Psoas muscle (tissue), 8 donors: ENCODE data around the gene STYXL2. TPM values are rescaled to one million over a fixed set of nuclear protein-coding genes. Genes with fewer than 3 reads are reported as not detected.

Source experiments
- ATAC-seq, 4 donors: fragments of 200-7000 bp; cut with Tn5 transposase; one replicate each; pipeline ENCODE4 v1.9.1; 2020; ENCODE audit warnings: moderate library complexity in 3 of 4, mild to moderate bottlenecking in 2 of 4
- DNase-seq, 2 donors: peaks; one replicate each; pipeline ENCODE4 v3.0.0-alpha.2; 2020
- H3K27ac ChIP-seq: fragments of 200-600 bp; one replicate; pipeline ENCODE4 v1.8.0; 2022
- H3K27me3 ChIP-seq, 3 donors: fragments of 200-600 bp in 1 of 3; one replicate each; pipeline versions ENCODE4 v1.6.1 to v1.8.0; 2013 to 2022; ENCODE audit warnings: low read length in 2 of 3, mild to moderate bottlenecking in 2 of 3, moderate library complexity in 1 of 3; ENCODE audit not compliant: insufficient read depth in 3 of 3
- H3K36me3 ChIP-seq, 2 donors: fragments of 200-600 bp in 1 of 2; one replicate each; pipeline versions ENCODE4 v1.6.1 to v1.8.0; 2013 to 2022; ENCODE audit warnings: low read depth in 1 of 2, mild to moderate bottlenecking in 1 of 2, moderate library complexity in 1 of 2; ENCODE audit not compliant: insufficient read depth in 1 of 2
- H3K4me1 ChIP-seq: fragments of 200-600 bp; one replicate; pipeline ENCODE4 v1.8.0; 2022
- H3K4me3 ChIP-seq: fragments of 200-600 bp; one replicate; pipeline ENCODE4 v1.8.0; 2022; ENCODE audit warnings: mild to moderate bottlenecking
- H3K9me3 ChIP-seq: fragments of 200-600 bp; one replicate; pipeline ENCODE4 v1.8.0; 2022
- CTCF ChIP-seq: fragments of 200-600 bp; IDR thresholded peaks from one replicate; pipeline ENCODE4 v1.8.0; 2022; ENCODE audit warnings: antibody characterized with exemption
- WGBS, 3 donors: extraction: QIAGEN DNeasy Blood & Tissue Kit; methylation state at CpG; one replicate each; pipeline versions ENCODE4 v1.1.6 to v1.1.7; 2013; 5-methylcytosine and 5-hydroxymethylcytosine counted together
- intact Hi-C, 2 donors: fragments of 100-400 bp; cut with DNase I; formaldehyde crosslinking; loops; one replicate each; pipeline versions ENCODE4 v1.11.0 to v1.14.2; 2022
- polyA plus RNA-seq, 3 donors: library from polyadenylated mRNA; stranded (reverse); fragments of 200-250 nt; gene quantifications; one replicate each; pipeline ENCODE4 v1.2.3, GENCODE V29; 2013
- total RNA-seq, 4 donors: library from RNA; stranded (reverse); fragmentation: NEBNext Ultra II Directional in 2 of 4; extraction: Animal tissue kit (Norgen Biotek cat#: 25700) in 2 of 4; gene quantifications; one replicate each; pipeline versions ENCODE4 v1.2.1 to v1.2.4, GENCODE V29; 2021 to 2023
- donor health status: healthy with polysubstance abuse.
- donor health status: DM: no; HTN: no; CAD: no; lungs with moderate emphysema.
- donor health status: Bipolar disorder and iron deficiency.
- donor health status: healthy.
- donor health status: DM: yes; HTN: yes; CAD: no.
- donor health status: DM: no; HTN: no; CAD: no.
- donor health status: DM: no; HTN: no; CAD: no.
- donor health status: DM: yes; HTN: yes; CAD: no.

STYXL2 gene
- total and polyA plus RNA-seq, 7 donors: 15.2 to 205 (median 134) TPM

GRCh38 chr1:167099851-167100250, 6.0 kb downstream of the STYXL2 start:
- intact Hi-C loops: no loop called here

GRCh38 chr1:167100730-167101129, 6.9 kb downstream of the STYXL2 start:
- no peak overlapping the region for H3K4me3 ChIP-seq
- peaks cover 0 to 48% of the 10 kb centered on the region in 2 donors for H3K36me3 ChIP-seq
- intact Hi-C loops: no loop called here
- H3K9me3 ChIP-seq: peaks cover 6% of the 10 kb centered on the region
- peak overlapping the region; percentile 96 for H3K27ac ChIP-seq
- ATAC-seq (no peak), DNase-seq (no peak)
- TF ChIP-seq CTCF: no peak
- peaks cover 63% of the 10 kb centered on the region for H3K4me1 ChIP-seq
- WGBS, 3 donors: 93 to 97% (median 94%) methylated on average over 2 of the region's 2 CpGs
- H3K27me3 ChIP-seq: no peaks in the 10 kb centered on the region

More at GRCh38 chr1:167099851-167100250, 6.0 kb downstream of the STYXL2 start:
- no peaks in the 10 kb centered on the region for H3K27me3 ChIP-seq
- WGBS, 3 donors: 23 to 43% (median 33%) methylated on average over 1 of the region's 1 CpG
- H3K36me3 ChIP-seq: peaks cover 0 to 48% of the 10 kb centered on the region in 2 donors
- peak overlapping the region; percentile 96 for H3K27ac ChIP-seq
- no peak overlapping the region for H3K4me3 ChIP-seq
- no peak for TF ChIP-seq CTCF
- H3K4me1 ChIP-seq: peaks cover 56% of the 10 kb centered on the region
- ATAC-seq: no peak
- no peak for DNase-seq
- peaks cover 6% of the 10 kb centered on the region for H3K9me3 ChIP-seq

- Histone ChIP-seq H3K36me3 (peaks cover 0 to 45% of the 10 kb centered on the region in 2 donors), H3K27ac (peak overlapping the region; percentile 96), H3K9me3 (peaks cover 6% of the 10 kb centered on the region)
These were observed 7.9 kb downstream of the STYXL2 start for GRCh38 chr1:167101754-167102153.

GRCh38 chr1:167102906-167103573, 9.2 kb downstream of the STYXL2 start:
- intact Hi-C loops: no loop called here
- Histone ChIP-seq H3K27ac (peak overlapping the region; percentile 96), H3K4me1 (peaks cover 79% of the 10 kb centered on the region), H3K9me3 (peaks cover 6% of the 10 kb centered on the region), H3K36me3 (peaks cover 0 to 43% of the 10 kb centered on the region in 2 donors), H3K4me3 (peak overlapping the region; percentile 15), H3K27me3 (no peaks in the 10 kb centered on the region)
- DNase-seq: no peak
- TF ChIP-seq CTCF: no peak
- peak in 3 of 4 donors; percentile 14 to 69 (median 54) for ATAC-seq
- WGBS, 3 donors: 44 to 68% (median 52%) methylated on average over 5 of the region's 5 CpGs

More at GRCh38 chr1:167101754-167102153, 7.9 kb downstream of the STYXL2 start:
- 81 to 91% (median 88%) methylated on average over 2 of the region's 2 CpGs for WGBS, 3 donors
- ATAC-seq (no peak), DNase-seq (no peak)
- Histone ChIP-seq H3K27me3 (no peaks in the 10 kb centered on the region), H3K4me3 (no peak overlapping the region), H3K4me1 (peaks cover 71% of the 10 kb centered on the region)
- no peak for TF ChIP-seq CTCF
- intact Hi-C loops: no loop called here

- DNase-seq (no peak), ATAC-seq (no peak)
- Histone ChIP-seq H3K36me3 (peaks cover 0 to 40% of the 10 kb centered on the region in 2 donors), H3K27me3 (no peaks in the 10 kb centered on the region), H3K27ac (peak overlapping the region; percentile 96), H3K9me3 (peaks cover 6% of the 10 kb centered on the region), H3K4me3 (no peak overlapping the region), H3K4me1 (peaks cover 86% of the 10 kb centered on the region)
- no peak for TF ChIP-seq CTCF
- intact Hi-C loops: no loop called here
- WGBS, 3 donors: 58 to 68% (median 60%) methylated on average over 6 of the region's 6 CpGs
These were observed 10.4 kb downstream of the STYXL2 start for GRCh38 chr1:167104256-167104633.
